Neuronal stem cell (in vitro differentiated cells): ENCODE measurements around the gene CRCP.

Source experiments
- DNase-seq: peaks from one replicate; pipeline ENCODE4 v3.0.0-alpha.2; 2013; ENCODE audit warnings: low spot score
- H2AFZ ChIP-seq: one replicate; pipeline ENCODE4 v1.6.1; 2013; ENCODE audit warnings: mild to moderate bottlenecking, low read length, inconsistent platforms
- H2AK5ac ChIP-seq: 2 replicates; pipeline ENCODE4 v1.6.1; 2013; ENCODE audit warnings: low read depth, mild to moderate bottlenecking, inconsistent platforms, low read length, moderate library complexity, mixed read lengths
- H2BK120ac ChIP-seq: 2 replicates; pipeline ENCODE4 v1.6.1; 2013; ENCODE audit warnings: low read depth, mild to moderate bottlenecking, inconsistent platforms, low read length, moderate library complexity, mixed read lengths
- H2BK12ac ChIP-seq: one replicate; pipeline ENCODE4 v1.6.1; 2013; ENCODE audit warnings: low read length, inconsistent platforms
- H2BK15ac ChIP-seq: 2 replicates; pipeline ENCODE4 v1.6.1; 2013; ENCODE audit warnings: mild to moderate bottlenecking, low read length, inconsistent platforms, mixed read lengths
- H2BK5ac ChIP-seq: one replicate; pipeline ENCODE4 v1.6.1; 2013; ENCODE audit warnings: inconsistent platforms, mild to moderate bottlenecking, low read length, moderate library complexity
- H3K14ac ChIP-seq: one replicate; pipeline ENCODE4 v1.6.1; 2013; ENCODE audit warnings: low read length, inconsistent platforms
- H3K18ac ChIP-seq: 2 replicates; pipeline ENCODE4 v1.6.1; 2013; ENCODE audit warnings: low read length, inconsistent platforms
- H3K23ac ChIP-seq: 2 replicates; pipeline ENCODE4 v1.6.1; 2013; ENCODE audit warnings: low read depth, mild to moderate bottlenecking, mixed read lengths, low read length, inconsistent platforms; ENCODE audit not compliant: poor library complexity
- H3K27ac ChIP-seq: replicated peaks from 3 replicates; pipeline ENCODE4 v1.5.1; 2013; ENCODE audit warnings: low read length, inconsistent platforms
- H3K27me3 ChIP-seq, 3 experiments: 2 replicates each; pipeline ENCODE4 v1.6.1; 2013; ENCODE audit warnings: low read length in 3 of 3, mild to moderate bottlenecking in 2 of 3, inconsistent platforms in 1 of 3, low read depth in 1 of 3, mixed read lengths in 1 of 3, moderate library complexity in 1 of 3; ENCODE audit not compliant: control insufficient read depth in 3 of 3, insufficient read depth in 3 of 3
- H3K36me3 ChIP-seq, 2 donors: replicated peaks in 1 of 2; 2 replicates each; pipeline ENCODE4 v1.6.1; 2013; ENCODE audit warnings: low read length in 2 of 2; ENCODE audit not compliant: control insufficient read depth in 2 of 2, insufficient read depth in 2 of 2
- H3K4ac ChIP-seq: 2 replicates; pipeline ENCODE4 v1.6.1; 2013; ENCODE audit warnings: inconsistent platforms, mild to moderate bottlenecking, low read length, moderate library complexity
- H3K4me1 ChIP-seq, 2 donors: 1 replicate in 1 of 2; 2 replicates in 1 of 2; pipeline ENCODE4 v1.6.1; 2013; ENCODE audit warnings: low read length in 2 of 2, low read depth in 1 of 2; ENCODE audit not compliant: control insufficient read depth in 2 of 2, insufficient read depth in 1 of 2
- H3K4me2 ChIP-seq: one replicate; pipeline ENCODE4 v1.6.1; 2013; ENCODE audit warnings: mild to moderate bottlenecking, low read length, inconsistent platforms; ENCODE audit not compliant: insufficient read depth, poor library complexity, severe bottlenecking
- H3K4me3 ChIP-seq, 2 donors: 2 replicates each; pipeline ENCODE4 v1.5.1; 2013; ENCODE audit warnings: low read length in 2 of 2, mild to moderate bottlenecking in 2 of 2, inconsistent platforms in 1 of 2, moderate library complexity in 1 of 2
- H3K79me1 ChIP-seq: one replicate; pipeline ENCODE4 v1.6.1; 2013; ENCODE audit warnings: low read depth, mild to moderate bottlenecking, inconsistent platforms, low read length, moderate library complexity
- H3K9ac ChIP-seq: one replicate; pipeline ENCODE4 v1.6.1; 2013; ENCODE audit warnings: mild to moderate bottlenecking, low read depth, low read length, inconsistent platforms; ENCODE audit not compliant: poor library complexity
- H3K9me3 ChIP-seq, 2 donors: replicated peaks in 1 of 2; 2 replicates each; pipeline versions ENCODE3 to v1.6.1; 2013; ENCODE audit warnings: low read length in 2 of 2, mild to moderate bottlenecking in 2 of 2, inconsistent platforms in 1 of 2, low read depth in 1 of 2, mixed read lengths in 1 of 2, moderate library complexity in 1 of 2; ENCODE audit not compliant: control insufficient read depth in 2 of 2, insufficient read depth in 1 of 2
- H4K8ac ChIP-seq: one replicate; pipeline ENCODE4 v1.6.1; 2013; ENCODE audit warnings: low read depth, mild to moderate bottlenecking, inconsistent platforms, low read length, moderate library complexity
- H4K91ac ChIP-seq: one replicate; pipeline ENCODE4 v1.6.1; 2013; ENCODE audit warnings: low read length, low read depth, mild to moderate bottlenecking, inconsistent platforms; ENCODE audit not compliant: poor library complexity
- WGBS, 2 donors: extraction: QIAGEN DNeasy Blood & Tissue Kit; methylation state at CpG; one replicate each; pipeline ENCODE4 v1.1.7; 2013; ENCODE audit warnings: missing lambda C conversion rate in 2 of 2, mixed read lengths in 1 of 2; ENCODE audit not compliant: insufficient read length in 2 of 2, insufficient replicate concordance in 1 of 2; ENCODE audit errors: extremely low coverage in 2 of 2; 5-methylcytosine and 5-hydroxymethylcytosine counted together

The CRCP gene

GRCh38 chr7:66082083-66082482, 32.6 kb upstream of the CRCP start:
- H3K79me1 ChIP-seq, result peaks cover 4% of the 10 kb centered on the region
- whole genome bisulfite sequencing, 2 donors, result no CpG with 5 or more reads among the region's 6 CpGs
- H3K9me3 ChIP-seq, result no peaks in the 10 kb centered on the region
- no peak overlapping the region for H2BK120ac ChIP-seq
- no peak overlapping the region for H2BK5ac ChIP-seq
- H2AK5ac ChIP-seq, result no peak overlapping the region
- H3K18ac ChIP-seq, result no peak overlapping the region
- no peak overlapping the region for H3K4me3 ChIP-seq
- H3K27me3 ChIP-seq, result no peaks in the 10 kb centered on the region
- no peak overlapping the region for H4K91ac ChIP-seq
- H2BK15ac ChIP-seq, result no peak overlapping the region
- no peak overlapping the region for H3K14ac ChIP-seq
- peaks cover 8 to 20% of the 10 kb centered on the region in 2 donors for H3K36me3 ChIP-seq
- peak overlapping the region; percentile 4 for H3K9ac ChIP-seq
- H3K4ac ChIP-seq, result no peak overlapping the region
- H2BK12ac ChIP-seq, result no peak overlapping the region
- H3K4me1 ChIP-seq, result peaks cover 2 to 6% of the 10 kb centered on the region in 2 donors
- no peak overlapping the region for H3K4me2 ChIP-seq
- no peak for DNase-seq
- H4K8ac ChIP-seq, result no peak overlapping the region
- no peak overlapping the region for H3K27ac ChIP-seq
- H3K23ac ChIP-seq, result no peak overlapping the region
- H2AFZ ChIP-seq, result no peak overlapping the region

- no peak overlapping the region for H2BK12ac ChIP-seq
- H3K4me2 ChIP-seq, result no peak overlapping the region
- H3K4ac ChIP-seq, result no peak overlapping the region
- no peak overlapping the region for H2BK15ac ChIP-seq
- no peak overlapping the region for H4K91ac ChIP-seq
- no peaks in the 10 kb centered on the region for H3K9me3 ChIP-seq
- H3K27me3 ChIP-seq, result no peaks in the 10 kb centered on the region
- H4K8ac ChIP-seq, result no peak overlapping the region
- DNase-seq, result no peak
- no peak overlapping the region for H3K4me3 ChIP-seq
- no peak overlapping the region for H3K27ac ChIP-seq
- H2AK5ac ChIP-seq, result no peak overlapping the region
- H3K36me3 ChIP-seq, result peaks cover 8 to 22% of the 10 kb centered on the region in 2 donors
- H3K18ac ChIP-seq, result no peak overlapping the region
- H3K23ac ChIP-seq, result no peak overlapping the region
- no peak overlapping the region for H2BK5ac ChIP-seq
- H3K14ac ChIP-seq, result no peak overlapping the region
- H2AFZ ChIP-seq, result no peak overlapping the region
- H2BK120ac ChIP-seq, result no peak overlapping the region
- WGBS, 2 donors, result no CpG with 5 or more reads among the region's 16 CpGs
- H3K4me1 ChIP-seq, result peaks cover 4 to 9% of the 10 kb centered on the region in 2 donors
- peaks cover 4% of the 10 kb centered on the region for H3K79me1 ChIP-seq
- no peak overlapping the region for H3K9ac ChIP-seq
These were observed 31.7 kb upstream of the CRCP start for GRCh38 chr7:66082886-66083415.

GRCh38 chr7:66083677-66084076, 31.0 kb upstream of the CRCP start:
- Histone ChIP-seq H3K14ac (no peak overlapping the region), H3K18ac (no peak overlapping the region), H2BK5ac (no peak overlapping the region), H2AK5ac (no peak overlapping the region), H3K4me1 (peaks cover 4 to 9% of the 10 kb centered on the region in 2 donors), H4K91ac (no peak overlapping the region), H3K23ac (no peak overlapping the region), H3K4ac (no peak overlapping the region), H3K27me3 (no peaks in the 10 kb centered on the region), H2BK12ac (no peak overlapping the region), H3K36me3 (peaks cover 8 to 22% of the 10 kb centered on the region in 2 donors), H3K4me2 (no peak overlapping the region), H3K4me3 (no peak overlapping the region), H3K9me3 (no peaks in the 10 kb centered on the region), H4K8ac (no peak overlapping the region), H3K9ac (no peak overlapping the region), H2BK120ac (no peak overlapping the region), H3K79me1 (peaks cover 4% of the 10 kb centered on the region), H2AFZ (no peak overlapping the region), H3K27ac (no peak overlapping the region), H2BK15ac (no peak overlapping the region)
- no CpG with 5 or more reads among the region's 2 CpGs for WGBS, 2 donors
- no peak for DNase-seq

GRCh38 chr7:66088861-66089838, 25.5 kb upstream of the CRCP start:
- H3K79me1 ChIP-seq, result no peaks in the 10 kb centered on the region

More at GRCh38 chr7:66088861-66089838, 25.5 kb upstream of the CRCP start:
- Histone ChIP-seq H2BK5ac (peak overlapping the region; percentile 46), H3K14ac (no peak overlapping the region), H2AK5ac (peak overlapping the region; percentile 25), H3K18ac (peak overlapping the region; percentile 2), H2BK120ac (no peak overlapping the region), H3K4me2 (no peak overlapping the region), H2BK12ac (no peak overlapping the region), H3K36me3 (peaks cover 0 to 5% of the 10 kb centered on the region in 2 donors), H3K23ac (no peak overlapping the region), H3K4ac (no peak overlapping the region), H3K4me1 (peaks cover 7 to 9% of the 10 kb centered on the region in 2 donors), H2AFZ (no peak overlapping the region), H3K27ac (no peak overlapping the region), H4K91ac (no peak overlapping the region), H3K9ac (no peak overlapping the region), H3K27me3 (no peaks in the 10 kb centered on the region), H3K9me3 (no peaks in the 10 kb centered on the region), H3K4me3 (no peak overlapping the region), H4K8ac (no peak overlapping the region), H2BK15ac (no peak overlapping the region)
- DNase-seq, result no peak
- no CpG with 5 or more reads among the region's 32 CpGs for WGBS, 2 donors
